Activated CD4-positive, alpha-beta T cell treated with anti-CD3 and anti-CD28 coated beads, Interleukin-2, amount 10 ng/mL, durations not matched to agents 24 days and 14 days (primary cell): Measurements from ENCODE around the gene GMPPA. TPM values are rescaled to one million over a fixed set of nuclear protein-coding genes. Genes with fewer than 3 reads are reported as not detected.
A peak's percentile ranks its signal among the peaks of the same experiment; 100 is the strongest.

Experiments
- DNase-seq: peaks from one replicate; pipeline ENCODE4 v3.0.0; 2022
- H3K27ac Mint-ChIP-seq: one replicate; pipeline ENCODE4 v1.8.0; 2022; ENCODE audit warnings: mild to moderate bottlenecking, mixed read lengths
- H3K27me3 Mint-ChIP-seq: one replicate; pipeline ENCODE4 v1.8.0; 2022; ENCODE audit warnings: mixed read lengths
- H3K36me3 Mint-ChIP-seq: one replicate; pipeline ENCODE4 v1.8.0; 2022; ENCODE audit warnings: low read depth, mild to moderate bottlenecking, mixed read lengths
- H3K4me1 Mint-ChIP-seq: one replicate; pipeline ENCODE4 v1.8.0; 2021; ENCODE audit warnings: mixed read lengths
- H3K4me3 Mint-ChIP-seq: one replicate; pipeline ENCODE4 v1.8.0; 2022; ENCODE audit warnings: mild to moderate bottlenecking, moderate library complexity, mixed read lengths
- H3K9me3 Mint-ChIP-seq: one replicate; pipeline ENCODE4 v1.8.0; 2021; ENCODE audit warnings: mixed read lengths
- intact Hi-C: fragments of 100-400 bp; cut with micrococcal nuclease; formaldehyde crosslinking; loops from one replicate; pipeline ENCODE4 v1.15.1; 2023
- total RNA-seq: library from RNA; stranded (reverse); gene quantifications from 2 replicates; pipeline ENCODE4 v1.2.3, GENCODE V29; 2022

Gene GMPPA
- total RNA-seq, 1 donor from 2014 or later, result 46.0 TPM

DNA sequence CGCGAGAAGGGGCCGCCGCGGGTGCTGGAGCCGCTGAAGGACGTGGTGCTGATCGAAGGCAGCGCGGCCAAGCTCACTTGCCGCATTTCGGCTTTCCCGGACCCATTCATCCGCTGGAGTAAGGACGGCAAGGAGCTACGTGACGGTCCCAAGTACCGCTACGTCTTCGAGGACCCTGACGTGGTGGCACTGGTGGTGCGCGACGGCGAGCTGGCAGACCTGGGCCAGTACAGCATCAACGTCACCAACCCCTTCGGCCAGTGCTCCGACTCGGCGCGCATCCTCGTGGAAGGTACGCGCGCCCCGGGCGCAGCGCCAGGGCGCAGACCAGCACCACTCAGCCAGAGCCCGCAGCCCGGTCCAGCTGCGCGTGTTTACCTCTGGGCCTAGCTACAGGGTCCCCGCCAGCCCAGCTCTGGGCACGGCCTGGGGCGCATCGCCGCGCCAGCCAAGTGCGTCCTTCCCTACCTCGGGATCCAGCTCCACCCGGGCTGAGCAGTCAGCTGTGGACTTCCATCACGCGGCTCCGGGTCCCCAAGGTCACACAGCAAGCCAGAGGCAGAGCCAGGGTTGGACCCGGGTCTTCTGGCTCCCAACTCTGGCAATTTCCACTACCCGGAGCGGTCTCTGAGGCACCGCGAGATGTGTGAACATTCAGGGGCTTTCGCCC is 1.7 kb upstream of the GMPPA start:
- Mint-ChIP-seq H3K36me3 (peaks cover 3% of the 10 kb centered on the region), H3K27me3 (peaks cover 43% of the 10 kb centered on the region), H3K9me3 (no peaks in the 10 kb centered on the region), H3K4me1 (peaks cover 26% of the 10 kb centered on the region), H3K27ac (no peak overlapping the region), H3K4me3 (peak overlapping the region; percentile 97)
- peak; percentile 68 for DNase-seq
- intact Hi-C loops, result loop anchor here (5.0 to 10.0 kb wide), 2 partner anchors 512 to 600 kb away; partner anchors contain the start of gene FEV

DNA sequence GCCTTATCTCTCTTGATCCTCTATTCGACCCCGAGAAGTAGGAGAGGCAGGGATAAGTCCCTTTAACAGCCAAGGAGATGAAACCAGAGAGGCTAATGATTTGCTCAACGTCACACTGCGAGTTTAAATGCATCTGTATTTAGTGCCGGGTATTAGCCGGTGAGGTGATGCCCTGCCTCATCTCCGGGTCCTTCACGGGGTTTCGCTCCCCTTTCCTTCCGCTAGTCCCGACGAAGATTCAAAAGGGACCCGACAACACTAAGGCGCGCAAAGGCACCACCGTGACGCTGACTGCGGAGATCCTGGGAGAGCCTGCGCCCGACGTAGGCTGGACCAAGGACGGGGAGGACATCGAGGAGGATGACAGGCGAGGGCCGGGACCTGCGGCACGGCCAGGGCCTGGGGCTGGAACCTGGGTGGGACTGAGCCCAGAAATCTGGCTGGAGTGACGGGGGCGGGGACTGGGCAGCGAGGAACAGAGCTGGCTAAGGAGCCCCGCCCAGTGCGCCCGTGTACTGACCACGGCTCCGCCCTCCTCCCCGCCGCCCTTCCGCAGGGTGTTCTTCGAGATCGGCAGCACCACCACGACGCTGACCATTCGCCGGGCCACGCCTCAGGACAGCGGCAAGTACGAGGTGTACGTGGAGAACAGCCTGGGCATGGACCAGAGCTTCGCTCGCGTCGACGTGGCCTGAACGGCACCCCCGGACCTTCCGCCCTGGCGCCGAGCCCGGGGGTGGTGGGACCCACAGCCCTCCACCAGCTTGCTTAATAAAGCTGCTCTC is 1.0 kb upstream of the GMPPA start:
- DNase-seq, result peak; percentile 85
- Mint-ChIP-seq H3K27ac (no peak overlapping the region), H3K4me1 (peaks cover 26% of the 10 kb centered on the region), H3K9me3 (no peaks in the 10 kb centered on the region), H3K27me3 (peaks cover 43% of the 10 kb centered on the region), H3K4me3 (peak overlapping the region; percentile 97), H3K36me3 (peaks cover 3% of the 10 kb centered on the region)
- intact Hi-C loops, result loop anchor here (1.0 to 10.0 kb wide), 8 partner anchors 33 to 600 kb away; partner anchors contain the start of genes CHPF, DNAJB2, FEV and STK11IP

GRCh38 chr2:219499058-219499307 is 292 bp downstream of the GMPPA start:
- H3K4me1 Mint-ChIP-seq, result peaks cover 26% of the 10 kb centered on the region
- peak overlapping the region; percentile 97 for H3K4me3 Mint-ChIP-seq
- peaks cover 3% of the 10 kb centered on the region for H3K36me3 Mint-ChIP-seq
- H3K27ac Mint-ChIP-seq, result peak overlapping the region; percentile 83
- intact Hi-C loops, result loop anchor here (2.0 to 10.0 kb wide), 3 partner anchors 220 to 602 kb away; partner anchors contain the start of genes DNAJB2 and FEV
- H3K9me3 Mint-ChIP-seq, result no peaks in the 10 kb centered on the region
- no peak for DNase-seq
- peaks cover 35% of the 10 kb centered on the region for H3K27me3 Mint-ChIP-seq

DNA sequence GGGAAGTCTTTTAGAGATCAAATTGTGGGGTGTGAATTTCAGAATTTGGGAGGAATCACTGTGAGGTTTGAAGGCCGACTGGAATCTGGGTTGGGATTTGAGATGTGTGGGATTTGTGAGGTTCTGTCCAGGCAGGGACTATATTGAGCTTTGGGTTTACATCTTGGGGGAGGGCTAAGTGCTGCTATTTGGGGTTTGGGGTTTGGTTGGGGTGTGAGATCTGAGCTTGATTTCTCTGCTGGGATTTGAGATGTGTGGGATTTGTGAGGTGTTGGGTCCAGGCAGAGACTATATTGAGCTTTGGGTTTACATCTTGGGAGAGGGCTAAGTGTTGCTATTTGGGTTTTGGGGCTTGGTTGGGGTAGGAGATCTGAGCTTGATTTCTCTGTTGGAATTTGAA is 864 bp downstream of the GMPPA start:
- Mint-ChIP-seq H3K36me3 (peaks cover 8% of the 10 kb centered on the region), H3K27ac (peak overlapping the region; percentile 83), H3K9me3 (no peaks in the 10 kb centered on the region), H3K27me3 (peaks cover 30% of the 10 kb centered on the region), H3K4me1 (peaks cover 27% of the 10 kb centered on the region), H3K4me3 (peak overlapping the region; percentile 97)
- intact Hi-C loops, result loop anchor here (2.0 to 10.0 kb wide), 3 partner anchors 221 to 602 kb away; partner anchors contain the start of genes DNAJB2 and FEV
- no peak for DNase-seq

- peaks cover 24% of the 10 kb centered on the region for H3K27me3 Mint-ChIP-seq
- peak overlapping the region; percentile 97 for H3K4me3 Mint-ChIP-seq
- peak overlapping the region; percentile 66 for H3K27ac Mint-ChIP-seq
- H3K4me1 Mint-ChIP-seq, result peaks cover 29% of the 10 kb centered on the region
- intact Hi-C loops, result no loop called here
- no peak for DNase-seq
- H3K36me3 Mint-ChIP-seq, result peaks cover 10% of the 10 kb centered on the region
- no peaks in the 10 kb centered on the region for H3K9me3 Mint-ChIP-seq
Observed at GRCh38 chr2:219500135-219500534, 1.4 kb downstream of the GMPPA start.

GRCh38 chr2:219501849-219502248 is 3.2 kb downstream of the GMPPA start:
- no peak overlapping the region for H3K27ac Mint-ChIP-seq
- no peaks in the 10 kb centered on the region for H3K9me3 Mint-ChIP-seq
- no peak overlapping the region for H3K4me3 Mint-ChIP-seq
- intact Hi-C loops, result no loop called here
- peaks cover 11% of the 10 kb centered on the region for H3K27me3 Mint-ChIP-seq
- no peak for DNase-seq
- H3K36me3 Mint-ChIP-seq, result peaks cover 18% of the 10 kb centered on the region
- H3K4me1 Mint-ChIP-seq, result peaks cover 29% of the 10 kb centered on the region

GRCh38 chr2:219502618-219503017 is 3.9 kb downstream of the GMPPA start:
- peaks cover 25% of the 10 kb centered on the region for H3K4me1 Mint-ChIP-seq
- H3K27me3 Mint-ChIP-seq, result peaks cover 6% of the 10 kb centered on the region

GRCh38 chr2:219505585-219505984 is 6.9 kb downstream of the GMPPA start:
- Mint-ChIP-seq H3K4me1 (peaks cover 13% of the 10 kb centered on the region), H3K4me3 (no peak overlapping the region), H3K27ac (no peak overlapping the region), H3K36me3 (peaks cover 15% of the 10 kb centered on the region), H3K9me3 (no peaks in the 10 kb centered on the region), H3K27me3 (peaks cover 13% of the 10 kb centered on the region)
- intact Hi-C loops, result no loop called here
- DNase-seq, result no peak

More at GRCh38 chr2:219502618-219503017, 3.9 kb downstream of the GMPPA start:
- Mint-ChIP-seq H3K36me3 (peaks cover 18% of the 10 kb centered on the region), H3K9me3 (no peaks in the 10 kb centered on the region), H3K27ac (no peak overlapping the region), H3K4me3 (no peak overlapping the region)
- intact Hi-C loops, result no loop called here
- DNase-seq, result no peak

DNA sequence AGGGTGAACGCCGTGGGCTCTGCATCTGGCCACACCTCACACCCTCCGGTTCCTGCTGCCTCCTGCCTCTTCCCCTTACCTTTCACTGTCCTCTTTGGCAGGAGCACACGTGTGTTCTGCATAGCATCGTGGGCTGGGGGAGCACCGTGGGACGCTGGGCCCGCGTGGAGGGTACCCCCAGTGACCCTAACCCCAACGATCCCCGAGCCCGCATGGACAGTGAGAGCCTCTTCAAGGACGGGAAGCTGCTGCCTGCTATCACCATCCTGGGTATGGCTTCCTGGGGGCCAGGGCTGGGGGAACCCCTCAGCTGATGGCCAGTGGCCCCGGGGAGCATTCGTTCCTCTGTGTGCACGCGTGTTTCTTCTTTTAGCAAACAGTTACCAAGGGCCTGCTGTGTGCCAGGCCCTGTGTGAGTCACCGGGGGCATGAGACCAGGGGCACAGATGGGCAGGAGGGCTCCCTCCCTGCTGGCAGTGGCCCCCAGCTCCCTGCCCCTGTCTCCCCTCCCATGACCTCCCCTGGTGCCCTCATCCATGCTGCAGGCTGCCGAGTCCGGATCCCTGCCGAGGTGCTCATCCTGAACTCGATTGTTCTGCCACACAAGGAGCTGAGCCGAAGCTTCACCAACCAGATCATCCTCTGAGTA is 7.6 kb downstream of the GMPPA start:
- Mint-ChIP-seq H3K27me3 (peaks cover 20% of the 10 kb centered on the region), H3K4me3 (no peak overlapping the region), H3K9me3 (no peaks in the 10 kb centered on the region), H3K27ac (no peak overlapping the region), H3K4me1 (peaks cover 13% of the 10 kb centered on the region), H3K36me3 (peaks cover 15% of the 10 kb centered on the region)
- no peak for DNase-seq
- intact Hi-C loops, result no loop called here

GRCh38 chr2:219506802-219507526 is 8.3 kb downstream of the GMPPA start:
- no peak for DNase-seq
- intact Hi-C loops, result no loop called here
- no peak overlapping the region for H3K27ac Mint-ChIP-seq
- no peaks in the 10 kb centered on the region for H3K9me3 Mint-ChIP-seq
- H3K36me3 Mint-ChIP-seq, result peaks cover 15% of the 10 kb centered on the region
- H3K4me3 Mint-ChIP-seq, result no peak overlapping the region
- H3K4me1 Mint-ChIP-seq, result peaks cover 13% of the 10 kb centered on the region
- H3K27me3 Mint-ChIP-seq, result peaks cover 25% of the 10 kb centered on the region

- Mint-ChIP-seq H3K4me1 (peaks cover 13% of the 10 kb centered on the region), H3K4me3 (no peak overlapping the region), H3K27ac (no peak overlapping the region), H3K9me3 (no peaks in the 10 kb centered on the region), H3K27me3 (peaks cover 30% of the 10 kb centered on the region), H3K36me3 (peaks cover 15% of the 10 kb centered on the region)
- no peak for DNase-seq
- intact Hi-C loops, result no loop called here
Observed at GRCh38 chr2:219507581-219508443, 9.1 kb downstream of the GMPPA start.

DNA sequence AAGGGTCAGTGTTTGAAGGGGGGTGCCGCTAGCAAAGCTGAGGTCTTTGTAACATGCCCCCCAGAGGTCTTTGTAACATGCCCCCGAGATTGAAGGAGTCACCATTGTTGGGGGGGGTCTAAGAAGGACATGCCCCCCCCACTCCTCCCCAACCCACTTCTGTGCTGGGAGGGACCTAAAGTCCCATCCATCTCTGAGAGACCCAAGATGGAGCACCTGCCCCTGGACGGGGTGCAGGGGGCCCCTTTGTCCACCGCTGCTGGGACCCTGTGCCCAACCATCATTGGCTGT is 9.7 kb downstream of the GMPPA start:
- H3K4me1 Mint-ChIP-seq, result peaks cover 13% of the 10 kb centered on the region

More for the DNA sequence above, 9.7 kb downstream of the GMPPA start:
- no peak for DNase-seq
- H3K27me3 Mint-ChIP-seq, result peaks cover 35% of the 10 kb centered on the region
- peaks cover 15% of the 10 kb centered on the region for H3K36me3 Mint-ChIP-seq
- no peaks in the 10 kb centered on the region for H3K9me3 Mint-ChIP-seq
- intact Hi-C loops, result no loop called here
- H3K27ac Mint-ChIP-seq, result no peak overlapping the region
- H3K4me3 Mint-ChIP-seq, result no peak overlapping the region
